ENCODE data around the gene GNPTG.
A peak's percentile ranks its signal among the peaks of the same experiment; 100 is the strongest.

GNPTG gene

DNA sequence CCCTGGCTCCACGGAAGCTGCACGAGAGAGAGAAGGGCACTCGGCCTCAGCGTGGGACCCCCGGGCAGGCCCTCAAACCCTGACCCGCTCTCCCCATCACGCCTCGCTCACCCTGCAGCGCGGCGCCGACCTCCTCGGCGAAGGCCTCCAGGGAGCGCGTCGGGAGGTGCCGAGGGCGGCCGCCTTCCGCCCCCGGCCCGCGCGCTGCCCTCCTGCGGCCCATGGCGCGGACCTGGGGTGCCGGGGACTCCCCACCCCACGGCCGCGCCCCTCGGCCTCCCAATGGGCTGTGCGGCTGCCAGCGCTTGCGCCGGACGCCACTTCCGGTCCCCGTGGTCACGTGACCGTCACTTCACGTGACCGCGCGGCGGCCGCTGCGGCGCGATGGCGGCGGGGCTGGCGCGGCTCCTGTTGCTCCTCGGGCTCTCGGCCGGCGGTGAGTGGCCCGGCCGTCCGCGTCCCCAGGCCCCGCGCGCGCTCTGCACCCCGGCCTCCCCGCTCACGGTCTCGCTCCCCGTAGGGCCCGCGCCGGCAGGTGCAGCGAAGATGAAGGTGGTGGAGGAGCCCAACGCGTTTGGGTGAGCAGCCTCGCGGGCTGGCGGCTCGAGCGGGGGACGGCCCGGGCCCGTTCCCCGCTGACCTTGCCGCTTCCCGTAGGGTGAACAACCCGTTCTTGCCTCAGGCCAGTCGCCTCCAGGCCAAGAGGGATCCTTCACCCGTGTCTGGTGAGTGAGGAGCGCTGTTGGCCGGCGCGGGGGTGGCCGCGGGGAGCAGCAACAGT is at the start of gene GNPTG, which contains the start of gene TSR3:
GNPTG (plus strand) TSS at position 350 of the 781 bp plus-strand sequence; CDS start at position 385, 35 bp downstream.
TSR3 (minus strand) TSS at position 297 of the 781 bp plus-strand sequence; CDS start at position 223, 74 bp downstream.
- no peak for TF ChIP-seq CTCF (conservative IDR thresholded peaks at IDR 0.05; ENCODE audit: low read depth)
- peak; percentile 71 for DNase-seq (ENCODE audit: low spot score)
- POLR2A ChIA-PET (ENCODE audit: low non-redundant PET) = no interaction called here
- CTCF ChIA-PET = no interaction called here
- peak within 1 kb of the TSS; percentile 66 for H3K27ac ChIP-seq

DNA sequence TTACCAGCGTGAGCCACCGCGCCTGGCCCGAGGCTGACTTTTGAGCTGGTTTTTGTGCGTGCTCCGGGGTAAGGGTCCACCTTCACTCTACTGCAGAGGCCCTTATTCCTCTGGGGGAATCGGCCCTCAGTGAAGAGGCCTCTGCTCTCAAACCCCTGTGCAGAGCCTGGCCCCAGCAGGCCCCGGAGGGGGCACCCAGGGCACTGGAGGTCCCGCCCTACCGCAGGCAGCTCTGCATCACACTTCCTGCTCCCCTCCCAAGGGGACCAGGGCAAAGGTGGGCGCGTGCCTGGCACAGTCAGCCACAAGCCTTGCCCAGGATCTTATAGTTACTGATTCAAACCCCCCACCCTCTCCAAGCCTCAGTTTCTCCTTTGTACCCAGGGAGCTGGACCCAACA is 45.9 kb upstream of the GNPTG start:
- ChIA-PET CTCF (interaction anchor here (0.6 kb wide), 1 partner anchor 55 kb away, joined by 3 read pairs; no protein-coding TSS in a partner anchor), POLR2A (ENCODE audit: low non-redundant PET) (interaction anchor here (0.6 kb wide), 1 partner anchor 14 kb away, joined by 5 read pairs; no protein-coding TSS in a partner anchor)
- TF ChIP-seq CTCF (conservative IDR thresholded peaks at IDR 0.05; ENCODE audit: low read depth) = no peak
- H3K27ac ChIP-seq = peak overlapping the region; percentile 87
- no peak for DNase-seq (ENCODE audit: low spot score)

DNA sequence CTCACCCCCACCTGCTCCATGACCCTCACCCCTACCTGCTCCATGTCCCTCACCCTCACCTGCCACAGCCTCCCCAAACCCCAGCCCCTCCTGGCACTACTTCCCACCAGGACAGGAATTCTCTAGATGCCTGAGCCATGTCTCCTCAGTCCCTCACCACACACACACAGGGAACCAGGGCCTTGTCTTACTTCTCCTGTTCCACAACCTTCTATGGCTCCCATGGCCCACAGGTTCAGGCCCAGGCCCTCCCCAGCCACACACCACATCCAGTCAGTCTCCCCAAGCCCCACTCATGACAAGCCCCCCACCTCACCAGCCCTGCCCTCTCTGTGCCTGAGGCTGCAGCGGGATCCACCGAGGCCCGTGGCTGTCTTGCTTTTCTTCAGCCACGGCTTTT is 45.4 kb upstream of the GNPTG start:
- no peak for DNase-seq (ENCODE audit: low spot score)
- ChIA-PET POLR2A (ENCODE audit: low non-redundant PET) (no interaction called here), CTCF (interaction anchor here (0.6 kb wide), 1 partner anchor 55 kb away, joined by 3 read pairs; no protein-coding TSS in a partner anchor)
- peak overlapping the region; percentile 87 for H3K27ac ChIP-seq
- no peak for TF ChIP-seq CTCF (conservative IDR thresholded peaks at IDR 0.05; ENCODE audit: low read depth)

GRCh38 chr16:1308036-1308976 is 43.4 kb upstream of the GNPTG start:
- H3K27ac ChIP-seq = peak overlapping the region; percentile 96
- ChIA-PET CTCF (interaction anchor here (0.9 kb wide), 1 partner anchor 13 kb away, joined by 3 read pairs; no protein-coding TSS in a partner anchor), POLR2A (ENCODE audit: low non-redundant PET) (no interaction called here)
- DNase-seq (ENCODE audit: low spot score) = no peak
- TF ChIP-seq CTCF (conservative IDR thresholded peaks at IDR 0.05; ENCODE audit: low read depth) = no peak

GRCh38 chr16:1308977-1309885 is 42.5 kb upstream of the GNPTG start, which contains the start of gene UBE2I:
UBE2I (plus strand) TSS chr16:1309636; CDS start chr16:1314031, 4,395 bp downstream.
- ChIA-PET POLR2A (ENCODE audit: low non-redundant PET) (interaction anchor here (0.5 kb wide), 1 partner anchor 17 kb away, joined by 6 read pairs; no protein-coding TSS in a partner anchor), CTCF (interaction anchor here (0.6 to 0.9 kb wide), 3 partner anchors 11 to 62 kb away, joined by 3 to 4 read pairs (median 3); no protein-coding TSS in a partner anchor)
- DNase-seq (ENCODE audit: low spot score) = peak; percentile 98
- TF ChIP-seq CTCF (conservative IDR thresholded peaks at IDR 0.05; ENCODE audit: low read depth) = no peak
- H3K27ac ChIP-seq = peak within 1 kb of the TSS; percentile 96
